Thoracic aorta (tissue), 2 donors: ENCODE data around the gene SERTAD1. TPM values are rescaled to one million over a fixed set of nuclear protein-coding genes. Genes with fewer than 3 reads are reported as not detected.
"Not testable (repeated sequence)": the region's sequence is repeated elsewhere in the genome, so short reads cannot be mapped to it uniquely, and the experiment has no call there.

Source experiments
- ATAC-seq: fragments of 150-250 bp; one replicate; pipeline ENCODE4 v1.8.0; 2017; ENCODE audit warnings: low read depth; ENCODE audit not compliant: insufficient number of reproducible peaks, low FRiP score
- DNase-seq: peaks from one replicate; pipeline ENCODE4 v3.0.0-alpha.2; 2020; ENCODE audit warnings: low spot score
- H3K27ac ChIP-seq, 2 donors: fragments of 200-600 bp; sonication (generic); 1 replicate in 1 of 2; 2 replicates in 1 of 2; pipeline ENCODE4 v1.5.1; 2016; ENCODE audit warnings: mild to moderate bottlenecking in 2 of 2, moderate library complexity in 2 of 2
- H3K27me3 ChIP-seq: fragments of 200-600 bp; sonication (generic); replicated peaks from 2 replicates; pipeline ENCODE4 v1.6.0; 2016; ENCODE audit warnings: mild to moderate bottlenecking; ENCODE audit not compliant: insufficient read depth
- H3K36me3 ChIP-seq: fragments of 200-600 bp; sonication (generic); one replicate; pipeline ENCODE4 v1.5.1; 2016
- H3K4me1 ChIP-seq, 2 donors: fragments of 200-600 bp; sonication (generic); 1 replicate in 1 of 2; 2 replicates in 1 of 2; pipeline versions ENCODE4 v1.5.1 to v1.6.0; 2016; ENCODE audit warnings: low read depth in 2 of 2, mild to moderate bottlenecking in 1 of 2; ENCODE audit not compliant: control insufficient read depth in 1 of 2
- H3K4me3 ChIP-seq: fragments of 200-600 bp; sonication (generic); 2 replicates; pipeline ENCODE4 v1.5.1; 2016; ENCODE audit warnings: mild to moderate bottlenecking
- H3K9me3 ChIP-seq: fragments of 200-600 bp; sonication (generic); 2 replicates; pipeline ENCODE4 v1.5.1; 2016
- total RNA-seq, 2 donors: library from RNA; depleted of rRNA; stranded (reverse); fragments of >200 nt; gene quantifications; one replicate each; pipeline versions ENCODE4 v1.1.0 to v1.2.3, GENCODE V29; 2016
- TF ChIP-seq, protein P1 (sequence below): fragments of 200-600 bp; sonication (generic); IDR thresholded peaks from one replicate; pipeline ENCODE4 v1.5.1; 2019; ENCODE audit warnings: antibody characterized with exemption

SERTAD1 gene
- total RNA-seq, 2 donors from 2014 or later = 22.7 to 42.3 TPM

DNA sequence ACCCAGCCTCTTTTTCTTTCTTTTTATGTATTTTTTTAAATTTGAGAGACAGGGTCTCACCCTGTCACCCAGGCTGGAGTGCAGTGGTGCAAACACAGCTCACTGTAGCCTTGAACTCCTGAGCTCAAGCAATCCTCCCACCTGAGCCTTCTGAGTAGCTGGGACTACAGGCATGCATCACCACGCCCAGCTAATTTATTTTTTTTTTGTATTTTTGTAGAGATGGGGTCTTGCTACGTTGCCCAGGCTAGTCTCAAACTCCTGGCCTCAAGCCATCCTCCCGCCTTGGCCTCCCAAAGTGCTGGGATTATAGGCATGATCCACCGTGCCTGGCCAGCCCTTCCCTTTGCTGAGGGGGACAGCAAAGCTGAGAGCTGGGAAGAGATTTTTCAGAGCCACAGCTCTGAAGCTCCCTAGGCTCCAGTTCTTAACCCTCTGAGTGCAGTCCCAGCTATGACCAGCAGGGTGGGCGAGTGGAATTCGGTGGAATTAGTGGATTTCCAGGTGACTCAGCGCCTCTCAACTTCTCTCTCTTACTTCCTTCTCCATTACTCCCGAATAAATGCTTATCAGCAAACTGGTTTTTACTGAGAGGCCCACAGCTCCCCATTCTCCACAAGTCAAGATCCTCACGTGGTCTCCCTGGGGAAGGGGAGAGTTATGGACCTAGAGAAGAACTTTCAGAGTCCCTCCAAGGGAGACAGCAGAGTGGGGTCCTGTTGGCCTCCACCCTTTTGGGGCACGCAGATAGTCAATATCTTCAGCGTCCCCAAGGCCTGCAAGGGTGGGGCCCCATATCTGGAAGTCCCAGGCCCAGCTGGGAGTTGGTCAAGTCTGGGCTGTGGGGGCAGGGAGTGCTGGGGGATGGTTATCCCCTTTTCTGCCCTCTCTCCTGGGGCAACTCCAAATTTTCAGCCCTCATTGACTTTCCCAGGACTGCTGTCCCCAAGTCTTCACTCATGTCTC is 38.5 kb upstream of the SERTAD1 start:
- Histone ChIP-seq H3K27ac (peak overlapping the region; percentile 89 to 92), H3K27me3 (no peaks in the 10 kb centered on the region), H3K9me3 (no peaks in the 10 kb centered on the region), H3K4me1 (peaks cover 14 to 25% of the 10 kb centered on the region in 2 donors), H3K4me3 (peak overlapping the region; percentile 83), H3K36me3 (no peaks in the 10 kb centered on the region)
- peak; percentile 76 for DNase-seq
- TF ChIP-seq, protein P1, sequence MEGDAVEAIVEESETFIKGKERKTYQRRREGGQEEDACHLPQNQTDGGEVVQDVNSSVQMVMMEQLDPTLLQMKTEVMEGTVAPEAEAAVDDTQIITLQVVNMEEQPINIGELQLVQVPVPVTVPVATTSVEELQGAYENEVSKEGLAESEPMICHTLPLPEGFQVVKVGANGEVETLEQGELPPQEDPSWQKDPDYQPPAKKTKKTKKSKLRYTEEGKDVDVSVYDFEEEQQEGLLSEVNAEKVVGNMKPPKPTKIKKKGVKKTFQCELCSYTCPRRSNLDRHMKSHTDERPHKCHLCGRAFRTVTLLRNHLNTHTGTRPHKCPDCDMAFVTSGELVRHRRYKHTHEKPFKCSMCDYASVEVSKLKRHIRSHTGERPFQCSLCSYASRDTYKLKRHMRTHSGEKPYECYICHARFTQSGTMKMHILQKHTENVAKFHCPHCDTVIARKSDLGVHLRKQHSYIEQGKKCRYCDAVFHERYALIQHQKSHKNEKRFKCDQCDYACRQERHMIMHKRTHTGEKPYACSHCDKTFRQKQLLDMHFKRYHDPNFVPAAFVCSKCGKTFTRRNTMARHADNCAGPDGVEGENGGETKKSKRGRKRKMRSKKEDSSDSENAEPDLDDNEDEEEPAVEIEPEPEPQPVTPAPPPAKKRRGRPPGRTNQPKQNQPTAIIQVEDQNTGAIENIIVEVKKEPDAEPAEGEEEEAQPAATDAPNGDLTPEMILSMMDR = peak; percentile 92
- ATAC-seq = peak; percentile 78

DNA sequence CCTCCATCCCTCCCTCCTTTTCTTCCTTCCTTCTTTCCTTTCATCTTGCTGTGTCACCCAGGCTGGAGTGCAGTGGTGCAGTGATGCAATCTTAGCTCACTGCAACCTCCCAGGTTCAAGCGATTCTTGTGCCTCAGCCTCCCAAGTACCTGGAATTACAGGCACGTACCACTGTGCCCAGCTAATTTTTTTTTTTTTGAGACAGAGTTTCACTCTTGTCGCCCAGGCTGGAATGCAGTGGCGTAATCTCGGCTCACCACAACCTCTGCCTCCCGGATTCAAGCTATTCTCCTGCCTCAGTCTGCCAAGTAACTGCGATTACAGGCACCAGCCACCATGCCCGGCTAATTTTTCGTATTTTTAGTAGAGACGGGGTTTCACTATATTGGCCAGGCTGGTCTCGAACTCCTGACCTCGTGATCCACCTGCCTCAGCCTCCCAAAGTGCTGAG is 37.8 kb upstream of the SERTAD1 start:
- peak overlapping the region; percentile 83 for H3K4me3 ChIP-seq
- peak overlapping the region in 1 of 2 donors; percentile 89 for H3K27ac ChIP-seq
- not testable (repeated sequence) for ATAC-seq, H3K36me3 ChIP-seq, H3K9me3 ChIP-seq, H3K27me3 ChIP-seq, DNase-seq
- H3K4me1 ChIP-seq = peaks cover 14 to 25% of the 10 kb centered on the region in 2 donors

DNA sequence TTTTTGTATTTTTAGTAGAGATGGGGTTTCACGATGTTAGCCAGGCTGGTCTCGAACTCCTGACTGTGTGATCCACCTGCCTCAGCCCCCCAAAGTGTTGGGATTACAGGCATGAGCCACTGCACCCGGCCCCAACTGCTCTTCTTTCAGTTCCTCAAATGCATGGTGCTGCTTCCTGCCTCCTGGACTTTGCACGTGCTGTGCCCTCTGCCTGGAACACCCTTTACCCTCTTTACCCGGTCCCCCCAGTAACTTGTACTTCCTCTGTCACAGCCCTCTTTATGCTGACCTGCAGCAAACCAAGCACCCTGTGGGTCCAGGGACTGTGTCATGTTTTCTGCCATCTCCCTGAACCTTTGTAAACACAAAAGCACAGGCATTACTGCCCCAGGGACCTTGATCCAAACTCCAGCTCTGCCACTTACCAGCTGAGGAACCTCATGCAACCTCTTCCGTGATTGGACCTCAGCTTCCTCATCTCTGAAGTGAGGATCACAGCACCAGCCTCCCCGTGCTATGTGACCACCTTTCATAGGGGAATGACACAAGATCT is 36.0 kb upstream of the SERTAD1 start:
- DNase-seq (no peak), ATAC-seq (no peak)
- TF ChIP-seq, protein P1 = no peak
- H3K4me1 ChIP-seq = peaks cover 9 to 25% of the 10 kb centered on the region in 2 donors
- H3K4me3 ChIP-seq = no peak overlapping the region
- peaks cover 4% of the 10 kb centered on the region for H3K36me3 ChIP-seq
- no peaks in the 10 kb centered on the region for H3K9me3 ChIP-seq
- no peaks in the 10 kb centered on the region for H3K27me3 ChIP-seq
- peak overlapping the region in 1 of 2 donors; percentile 34 for H3K27ac ChIP-seq

DNA sequence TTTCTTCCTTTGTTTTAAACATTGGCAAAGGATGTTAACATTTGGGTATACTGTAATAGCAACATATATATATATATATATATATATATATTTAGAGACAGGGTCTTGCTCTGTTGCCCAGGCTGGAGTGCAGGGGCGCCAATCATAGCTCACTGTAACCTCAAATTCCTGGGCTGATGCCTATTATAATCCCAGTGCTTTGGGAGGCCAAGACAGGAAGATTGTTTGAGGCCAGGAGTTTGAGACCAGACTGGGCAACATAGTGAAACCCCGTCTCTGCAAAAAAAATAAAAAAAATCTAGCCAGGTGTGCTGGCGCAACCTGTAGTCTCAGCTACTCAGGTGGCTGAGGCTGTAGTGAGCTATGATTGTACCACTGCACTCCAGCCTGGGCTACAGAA is 34.4 kb upstream of the SERTAD1 start:
- DNase-seq = no peak
- Histone ChIP-seq H3K9me3 (no peaks in the 10 kb centered on the region), H3K36me3 (peaks cover 4% of the 10 kb centered on the region), H3K27me3 (no peaks in the 10 kb centered on the region), H3K4me3 (no peak overlapping the region), H3K4me1 (peaks cover 9 to 17% of the 10 kb centered on the region in 2 donors), H3K27ac (no peak overlapping the region)
- TF ChIP-seq, protein P1 = no peak
- no peak for ATAC-seq

DNA sequence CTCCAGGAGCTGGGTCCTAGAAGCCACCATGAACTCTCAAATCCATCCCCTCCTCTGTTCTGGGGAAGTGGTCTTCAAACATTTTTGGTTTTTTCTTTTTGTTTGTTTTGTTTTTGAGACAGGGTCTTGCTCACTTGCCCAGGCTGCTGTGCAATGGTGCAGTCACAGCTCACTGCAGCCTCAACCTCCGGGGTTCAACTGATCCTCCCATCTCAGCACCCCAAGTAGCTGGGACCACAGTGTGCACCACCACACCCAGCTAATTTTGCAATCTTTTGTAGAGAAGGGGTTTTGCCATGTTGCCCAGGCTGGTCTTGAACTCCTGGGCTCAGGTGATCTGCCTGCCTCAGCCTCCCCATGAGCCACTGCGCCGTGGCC is 32.8 kb upstream of the SERTAD1 start:
- no peak overlapping the region for H3K27ac ChIP-seq
- TF ChIP-seq, protein P1 = no peak
- no peak for ATAC-seq
- no peak overlapping the region for H3K4me3 ChIP-seq
- no peaks in the 10 kb centered on the region for H3K27me3 ChIP-seq
- H3K9me3 ChIP-seq = no peaks in the 10 kb centered on the region
- no peak for DNase-seq
- H3K4me1 ChIP-seq = peaks cover 0 to 1% of the 10 kb centered on the region in 2 donors
- peaks cover 4% of the 10 kb centered on the region for H3K36me3 ChIP-seq
